Activated CD8-positive, alpha-beta T cell treated with anti-CD3 and anti-CD28 coated beads for 36 hours (primary cell): ENCODE measurements around the gene SLC35B2. TPM values are rescaled to one million over a fixed set of nuclear protein-coding genes. Genes with fewer than 3 reads are reported as not detected.

Source experiments
- ATAC-seq: fragments of 200-7000 bp; cut with Tn5 transposase; one replicate; pipeline ENCODE4 v1.10.0; 2021; ENCODE audit warnings: mild to moderate bottlenecking, moderate library complexity
- CTCF ChIA-PET: fragments of 350-600 bp; sonication (Branson Sonifier 250); formaldehyde crosslinking; loops from one replicate; lab custom pipeline; 2021; ENCODE audit warnings: antibody characterized with exemption; lab: Charles Lee
- POLR2A ChIA-PET: fragments of 350-600 bp; sonication (Branson Sonifier 250); formaldehyde crosslinking; loops from one replicate; lab custom pipeline; 2021; ENCODE audit warnings: antibody characterized with exemption; lab: Charles Lee
- DNase-seq: peaks from one replicate; pipeline ENCODE4 v3.0.0-alpha.2; 2020
- H3K27ac Mint-ChIP-seq: one replicate; pipeline ENCODE4 v1.8.0; 2021; ENCODE audit warnings: mild to moderate bottlenecking, mixed read lengths
- H3K27me3 Mint-ChIP-seq: one replicate; pipeline ENCODE4 v1.8.0; 2021; ENCODE audit warnings: mixed read lengths
- H3K36me3 Mint-ChIP-seq: one replicate; pipeline ENCODE4 v1.8.0; 2021; ENCODE audit warnings: low read depth, mixed read lengths
- H3K4me1 Mint-ChIP-seq: one replicate; pipeline ENCODE4 v1.8.0; 2021; ENCODE audit warnings: low read depth, mixed read lengths
- H3K4me3 Mint-ChIP-seq: one replicate; pipeline ENCODE4 v1.8.0; 2021; ENCODE audit warnings: mild to moderate bottlenecking, moderate library complexity, mixed read lengths
- H3K9me3 Mint-ChIP-seq: one replicate; pipeline ENCODE4 v1.8.0; 2021; ENCODE audit warnings: mixed read lengths
- intact Hi-C: fragments of 100-400 bp; cut with micrococcal nuclease; formaldehyde crosslinking; loops from one replicate; pipeline ENCODE4 v1.10.0; 2022
- total RNA-seq, 2 experiments: library from RNA; stranded (reverse); gene quantifications; one replicate each; pipeline ENCODE4 v1.2.3, GENCODE V29; 2021
- TF ChIP-seq, protein P1 (sequence below): fragments of 200-600 bp; IDR thresholded peaks from one replicate; pipeline ENCODE4 v1.8.0; 2022; ENCODE audit warnings: antibody characterized with exemption, mild to moderate bottlenecking

The SLC35B2 gene
- total RNA-seq, 2 experiments from 2014 or later: 15.4 to 16.7 TPM

DNA sequence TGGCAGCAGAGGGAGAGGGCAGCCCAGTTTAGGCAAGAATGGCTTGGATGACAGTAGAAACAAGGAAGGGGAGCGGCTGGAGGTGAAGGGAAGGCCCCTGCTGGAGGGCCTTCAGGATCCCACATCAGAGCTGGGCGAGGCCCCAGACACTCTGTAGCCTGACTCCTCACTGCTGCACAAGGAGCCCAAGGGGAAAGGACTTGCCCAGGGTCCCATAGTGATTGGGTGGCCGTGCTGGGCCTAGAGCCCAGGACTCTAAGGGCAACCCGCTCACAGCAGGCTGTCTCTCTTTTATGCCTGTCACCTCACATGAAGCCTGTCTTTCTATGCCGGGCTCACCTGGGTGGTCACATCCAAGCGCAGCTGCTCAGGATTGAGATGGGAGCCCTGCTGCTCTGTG, 46.5 kb upstream of the SLC35B2 start:
- H3K4me1 Mint-ChIP-seq: no peaks in the 10 kb centered on the region
- intact Hi-C loops: loop anchor here (2.0 kb wide), 1 partner anchor 35 kb away; no protein-coding TSS in a partner anchor
- POLR2A ChIA-PET: interaction anchor here (0.9 to 2.3 kb wide), 3 partner anchors 7 to 36 kb away, joined by 3 to 12 read pairs (median 6); partner anchors contain the start of gene AARS2
- no peak overlapping the region for H3K4me3 Mint-ChIP-seq
- no peaks in the 10 kb centered on the region for H3K9me3 Mint-ChIP-seq
- no peak overlapping the region for H3K27ac Mint-ChIP-seq
- ATAC-seq: no peak
- CTCF ChIA-PET: interaction anchor here (0.7 to 15.0 kb wide), 8 partner anchors 10 to 136 kb away, joined by 3 to 182 read pairs (median 6); partner anchors contain the start of genes AARS2, CDC5L, HSP90AB1 and SLC35B2
- H3K36me3 Mint-ChIP-seq: peaks cover 35% of the 10 kb centered on the region
- DNase-seq: no peak
- H3K27me3 Mint-ChIP-seq: no peaks in the 10 kb centered on the region
- TF ChIP-seq, protein P1, sequence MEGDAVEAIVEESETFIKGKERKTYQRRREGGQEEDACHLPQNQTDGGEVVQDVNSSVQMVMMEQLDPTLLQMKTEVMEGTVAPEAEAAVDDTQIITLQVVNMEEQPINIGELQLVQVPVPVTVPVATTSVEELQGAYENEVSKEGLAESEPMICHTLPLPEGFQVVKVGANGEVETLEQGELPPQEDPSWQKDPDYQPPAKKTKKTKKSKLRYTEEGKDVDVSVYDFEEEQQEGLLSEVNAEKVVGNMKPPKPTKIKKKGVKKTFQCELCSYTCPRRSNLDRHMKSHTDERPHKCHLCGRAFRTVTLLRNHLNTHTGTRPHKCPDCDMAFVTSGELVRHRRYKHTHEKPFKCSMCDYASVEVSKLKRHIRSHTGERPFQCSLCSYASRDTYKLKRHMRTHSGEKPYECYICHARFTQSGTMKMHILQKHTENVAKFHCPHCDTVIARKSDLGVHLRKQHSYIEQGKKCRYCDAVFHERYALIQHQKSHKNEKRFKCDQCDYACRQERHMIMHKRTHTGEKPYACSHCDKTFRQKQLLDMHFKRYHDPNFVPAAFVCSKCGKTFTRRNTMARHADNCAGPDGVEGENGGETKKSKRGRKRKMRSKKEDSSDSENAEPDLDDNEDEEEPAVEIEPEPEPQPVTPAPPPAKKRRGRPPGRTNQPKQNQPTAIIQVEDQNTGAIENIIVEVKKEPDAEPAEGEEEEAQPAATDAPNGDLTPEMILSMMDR: no peak

DNA sequence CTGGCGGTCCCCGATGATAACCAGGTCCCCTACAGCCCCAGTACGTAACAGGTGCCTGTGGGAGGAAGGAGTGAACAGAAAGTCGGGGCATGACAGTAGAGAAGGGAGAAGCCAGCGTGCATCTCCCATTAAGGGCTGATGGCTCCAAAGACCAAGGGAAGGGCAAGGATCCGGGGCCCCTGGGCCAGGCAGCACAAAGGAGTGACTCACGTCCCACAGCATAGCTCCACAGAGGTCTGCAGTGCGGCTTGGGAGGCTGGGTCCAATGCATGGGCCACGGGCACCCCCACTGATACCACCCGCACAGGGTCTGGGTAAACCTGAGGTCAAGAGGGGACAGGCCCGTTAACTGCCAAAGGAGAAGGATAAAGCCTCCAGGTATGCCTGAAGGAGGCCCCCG, 45.5 kb upstream of the SLC35B2 start:
- Mint-ChIP-seq H3K4me1 (peaks cover 4% of the 10 kb centered on the region), H3K27ac (no peak overlapping the region), H3K9me3 (no peaks in the 10 kb centered on the region), H3K36me3 (peaks cover 30% of the 10 kb centered on the region), H3K27me3 (no peaks in the 10 kb centered on the region), H3K4me3 (no peak overlapping the region)
- POLR2A ChIA-PET: interaction anchor here (0.9 to 1.9 kb wide), 4 partner anchors 10 to 35 kb away, joined by 3 to 6 read pairs (median 4); partner anchors contain the start of genes AARS2 and TMEM151B
- CTCF ChIA-PET: interaction anchor here (1.3 to 15.0 kb wide), 6 partner anchors 10 to 84 kb away, joined by 3 to 182 read pairs (median 8); partner anchors contain the start of genes AARS2, CDC5L, SLC35B2 and TMEM151B
- intact Hi-C loops: no loop called here
- ATAC-seq (no peak), DNase-seq (no peak)
- TF ChIP-seq, protein P1: no peak

DNA sequence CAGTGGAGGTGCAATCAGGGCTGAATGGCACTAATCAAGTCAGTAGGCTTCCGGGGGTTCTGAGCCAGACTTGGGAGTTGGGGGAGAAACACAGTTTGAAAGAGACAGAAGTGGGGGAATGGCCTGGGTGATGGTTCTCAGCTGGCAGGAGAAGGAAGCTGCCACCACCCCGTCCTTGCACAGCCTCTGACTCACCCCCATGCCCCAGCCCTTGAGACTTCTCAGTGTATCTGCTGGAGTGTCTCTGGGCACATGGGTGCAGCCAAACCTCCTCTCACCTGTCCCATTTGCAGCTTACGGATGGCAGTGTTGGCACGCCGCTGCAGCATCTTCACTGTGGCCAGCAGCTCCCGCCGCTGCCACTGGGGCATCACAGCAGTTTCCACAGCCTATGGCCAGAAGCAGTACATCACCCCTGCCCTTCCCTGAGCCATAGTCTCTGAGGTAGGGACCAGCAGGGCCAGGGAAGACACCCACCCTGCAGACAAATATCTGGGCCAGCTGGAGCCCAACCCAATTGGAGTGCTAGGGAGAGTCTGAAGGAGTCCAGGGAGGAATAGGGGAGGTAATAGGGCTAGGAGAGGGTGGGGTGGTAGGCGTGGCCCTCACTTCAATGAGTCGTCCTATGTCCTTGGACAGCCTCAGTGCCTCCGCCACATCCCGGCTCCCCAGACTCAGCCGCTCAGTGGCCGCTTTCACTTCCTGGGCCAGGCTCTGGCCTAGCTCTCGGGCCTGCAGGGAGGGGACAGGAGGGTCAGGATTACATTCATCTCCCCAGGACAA, 44.6 kb upstream of the SLC35B2 start:
- Mint-ChIP-seq H3K27me3 (peaks cover under 1% of the 10 kb centered on the region), H3K9me3 (no peaks in the 10 kb centered on the region), H3K4me1 (peaks cover 9% of the 10 kb centered on the region), H3K27ac (no peak overlapping the region), H3K4me3 (no peak overlapping the region), H3K36me3 (peaks cover 30% of the 10 kb centered on the region)
- ATAC-seq (no peak), DNase-seq (no peak)
- TF ChIP-seq, protein P1: no peak
- ChIA-PET POLR2A (interaction anchor here (0.6 to 1.9 kb wide), 3 partner anchors 9 to 31 kb away, joined by 3 to 5 read pairs (median 3); partner anchors contain the start of gene TMEM151B), CTCF (interaction anchor here (0.9 to 15.0 kb wide), 5 partner anchors 11 to 36 kb away, joined by 3 to 182 read pairs (median 3); partner anchors contain the start of genes AARS2 and TMEM151B)
- intact Hi-C loops: no loop called here

DNA sequence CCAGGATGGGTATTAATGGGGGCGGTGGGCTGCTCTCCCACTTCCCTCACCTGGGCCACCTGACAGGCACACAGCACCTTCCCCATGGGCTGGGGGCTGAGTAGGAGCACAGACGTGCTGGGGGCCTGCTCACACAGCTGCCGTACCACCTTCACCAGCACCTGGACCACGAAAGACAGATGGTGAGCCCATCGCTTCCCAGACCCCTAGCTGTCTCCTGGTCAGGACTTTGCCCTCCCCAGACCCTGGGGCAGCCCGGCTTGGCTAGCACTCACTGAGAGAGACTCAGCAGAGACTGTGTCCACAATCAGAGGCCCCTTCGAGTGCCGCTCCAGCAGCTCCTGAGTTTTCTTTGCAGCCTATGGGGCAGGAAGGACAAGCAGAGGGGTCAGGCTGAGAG, 43.8 kb upstream of the SLC35B2 start:
- CTCF ChIA-PET: interaction anchor here (0.9 to 15.0 kb wide), 4 partner anchors 12 to 35 kb away, joined by 3 to 182 read pairs (median 4); partner anchors contain the start of genes AARS2 and TMEM151B

More for the DNA sequence above, 43.8 kb upstream of the SLC35B2 start:
- Mint-ChIP-seq H3K4me1 (peaks cover 11% of the 10 kb centered on the region), H3K27me3 (peaks cover 9% of the 10 kb centered on the region), H3K27ac (no peak overlapping the region), H3K4me3 (no peak overlapping the region), H3K9me3 (no peaks in the 10 kb centered on the region), H3K36me3 (peaks cover 24% of the 10 kb centered on the region)
- intact Hi-C loops: no loop called here
- TF ChIP-seq, protein P1: no peak
- no peak for DNase-seq
- POLR2A ChIA-PET: interaction anchor here (0.6 to 1.9 kb wide), 4 partner anchors 16 to 119 kb away, joined by 3 to 5 read pairs (median 3); partner anchors contain the start of gene TMEM151B
- no peak for ATAC-seq
